Lung (tissue), 12 donors: Measurements from ENCODE around the gene KLRF1. TPM values are rescaled to one million over a fixed set of nuclear protein-coding genes. Genes with fewer than 3 reads are reported as not detected.

Source experiments
- ATAC-seq: fragments of 200-7000 bp; cut with Tn5 transposase; one replicate; pipeline ENCODE4 v1.9.1; 2020; ENCODE audit warnings: moderate number of reproducible peaks; ENCODE audit not compliant: insufficient read depth, low FRiP score
- DNase-seq, 3 donors: peaks; one replicate each; pipeline ENCODE4 v3.0.0-alpha.2; 2013 to 2017
- H3K27ac ChIP-seq, 2 donors: one replicate each; pipeline ENCODE4 v1.5.1; 2013; ENCODE audit warnings: mild to moderate bottlenecking in 2 of 2, moderate library complexity in 2 of 2, control low read depth in 1 of 2, inconsistent platforms in 1 of 2, low read depth in 1 of 2, low read length in 1 of 2
- H3K27me3 ChIP-seq, 3 donors: one replicate each; pipeline ENCODE4 v1.5.1; 2013; ENCODE audit warnings: low read length in 2 of 3; ENCODE audit not compliant: control insufficient read depth in 3 of 3, insufficient read depth in 3 of 3
- H3K36me3 ChIP-seq, 4 donors: one replicate each; pipeline ENCODE4 v1.5.1; 2013; ENCODE audit warnings: low read length in 4 of 4, mild to moderate bottlenecking in 1 of 4, moderate library complexity in 1 of 4; ENCODE audit not compliant: control insufficient read depth in 4 of 4, insufficient read depth in 4 of 4
- H3K4me1 ChIP-seq, 5 donors: one replicate each; pipeline ENCODE4 v1.5.1; 2013; ENCODE audit warnings: low read length in 5 of 5, mild to moderate bottlenecking in 2 of 5, moderate library complexity in 1 of 5; ENCODE audit not compliant: control insufficient read depth in 5 of 5, insufficient read depth in 5 of 5
- H3K4me3 ChIP-seq: one replicate; pipeline ENCODE4 v1.5.1; 2013; ENCODE audit warnings: mild to moderate bottlenecking, control low read depth, moderate library complexity
- H3K9ac ChIP-seq, 2 donors: one replicate each; pipeline ENCODE4 v1.5.1; 2013; ENCODE audit warnings: low read length in 2 of 2, control low read depth in 1 of 2; ENCODE audit not compliant: insufficient read depth in 1 of 2
- H3K9me3 ChIP-seq, 4 donors: one replicate each; pipeline ENCODE4 v1.5.1; 2013; ENCODE audit warnings: low read length in 3 of 4, mild to moderate bottlenecking in 1 of 4, moderate library complexity in 1 of 4; ENCODE audit not compliant: control insufficient read depth in 4 of 4, insufficient read depth in 3 of 4
- WGBS, 2 donors: extraction: QIAGEN DNeasy Blood & Tissue Kit; methylation state at CpG; one replicate each; pipeline ENCODE4 v1.1.7; 2013; 5-methylcytosine and 5-hydroxymethylcytosine counted together
- polyA plus RNA-seq, 2 donors: library from polyadenylated mRNA; stranded (reverse); fragments of 200-250 nt; gene quantifications; one replicate each; pipeline ENCODE4 v1.2.1, GENCODE V29; 2013
- total RNA-seq, 2 donors: library from RNA; depleted of rRNA in 1 of 2; stranded (reverse); fragments of >200 nt in 1 of 2; gene quantifications; one replicate each; pipeline ENCODE4 v1.2.1, GENCODE V29; 2014 to 2021
- TF ChIP-seq, protein P1 (sequence below): IDR thresholded peaks from 2 replicates; pipeline ENCODE4 v1.5.1; 2012; ENCODE audit warnings: mild to moderate bottlenecking; ENCODE audit errors: control extremely low read depth, extremely low read depth
- donor health status: control.
- donor health status: control.
- donor health status: Bipolar disorder and iron deficiency.
- donor health status: healthy.
- donor health status: DM: yes; HTN: yes; CAD: no.

The KLRF1 gene
- total and polyA plus RNA-seq, 4 donors, result 1.1 to 2.2 (median 1.4) TPM

DNA sequence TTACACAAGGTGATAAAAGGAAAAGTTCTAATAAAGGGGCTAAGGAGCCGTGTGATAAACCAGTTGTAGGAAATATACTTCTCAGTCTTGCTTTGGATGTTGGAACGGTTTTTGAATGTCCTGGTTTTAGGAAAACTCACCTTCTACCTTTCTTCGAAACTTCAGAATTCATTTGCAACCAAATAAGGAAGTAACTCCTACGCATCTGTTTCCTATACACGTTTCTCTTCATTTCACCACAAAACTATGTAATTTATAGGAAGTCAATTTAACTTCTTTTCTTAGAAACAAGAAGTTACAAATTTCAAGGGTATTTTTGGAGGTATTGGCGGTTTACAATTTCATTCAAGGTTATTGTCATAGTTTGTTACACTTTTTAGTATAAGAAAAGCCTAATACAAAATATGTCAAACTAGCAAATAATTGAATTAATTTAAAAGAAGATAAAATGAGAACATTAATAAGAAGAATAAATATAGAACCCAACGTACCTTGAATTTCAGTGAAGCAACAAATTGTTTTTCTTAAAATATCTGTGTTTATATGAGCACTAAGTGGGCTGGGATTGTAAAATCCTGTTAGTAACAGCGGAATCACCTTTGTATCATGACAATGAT lies 33.4 kb upstream of the KLRF1 start:
- Histone ChIP-seq H3K4me3 (no peak overlapping the region), H3K36me3 (no peaks in the 10 kb centered on the region), H3K9me3 (peaks cover 0 to 2% (median 0%) of the 10 kb centered on the region in 4 donors), H3K27me3 (no peaks in the 10 kb centered on the region), H3K9ac (no peak overlapping the region), H3K27ac (no peak overlapping the region), H3K4me1 (peaks cover 0 to 18% (median 0%) of the 10 kb centered on the region in 5 donors)
- WGBS, 2 donors, result 29 to 54% methylated on average over 8 of the region's 8 CpGs
- TF ChIP-seq, protein P1, sequence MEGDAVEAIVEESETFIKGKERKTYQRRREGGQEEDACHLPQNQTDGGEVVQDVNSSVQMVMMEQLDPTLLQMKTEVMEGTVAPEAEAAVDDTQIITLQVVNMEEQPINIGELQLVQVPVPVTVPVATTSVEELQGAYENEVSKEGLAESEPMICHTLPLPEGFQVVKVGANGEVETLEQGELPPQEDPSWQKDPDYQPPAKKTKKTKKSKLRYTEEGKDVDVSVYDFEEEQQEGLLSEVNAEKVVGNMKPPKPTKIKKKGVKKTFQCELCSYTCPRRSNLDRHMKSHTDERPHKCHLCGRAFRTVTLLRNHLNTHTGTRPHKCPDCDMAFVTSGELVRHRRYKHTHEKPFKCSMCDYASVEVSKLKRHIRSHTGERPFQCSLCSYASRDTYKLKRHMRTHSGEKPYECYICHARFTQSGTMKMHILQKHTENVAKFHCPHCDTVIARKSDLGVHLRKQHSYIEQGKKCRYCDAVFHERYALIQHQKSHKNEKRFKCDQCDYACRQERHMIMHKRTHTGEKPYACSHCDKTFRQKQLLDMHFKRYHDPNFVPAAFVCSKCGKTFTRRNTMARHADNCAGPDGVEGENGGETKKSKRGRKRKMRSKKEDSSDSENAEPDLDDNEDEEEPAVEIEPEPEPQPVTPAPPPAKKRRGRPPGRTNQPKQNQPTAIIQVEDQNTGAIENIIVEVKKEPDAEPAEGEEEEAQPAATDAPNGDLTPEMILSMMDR, result no peak
- DNase-seq (no peak), ATAC-seq (no peak)

DNA sequence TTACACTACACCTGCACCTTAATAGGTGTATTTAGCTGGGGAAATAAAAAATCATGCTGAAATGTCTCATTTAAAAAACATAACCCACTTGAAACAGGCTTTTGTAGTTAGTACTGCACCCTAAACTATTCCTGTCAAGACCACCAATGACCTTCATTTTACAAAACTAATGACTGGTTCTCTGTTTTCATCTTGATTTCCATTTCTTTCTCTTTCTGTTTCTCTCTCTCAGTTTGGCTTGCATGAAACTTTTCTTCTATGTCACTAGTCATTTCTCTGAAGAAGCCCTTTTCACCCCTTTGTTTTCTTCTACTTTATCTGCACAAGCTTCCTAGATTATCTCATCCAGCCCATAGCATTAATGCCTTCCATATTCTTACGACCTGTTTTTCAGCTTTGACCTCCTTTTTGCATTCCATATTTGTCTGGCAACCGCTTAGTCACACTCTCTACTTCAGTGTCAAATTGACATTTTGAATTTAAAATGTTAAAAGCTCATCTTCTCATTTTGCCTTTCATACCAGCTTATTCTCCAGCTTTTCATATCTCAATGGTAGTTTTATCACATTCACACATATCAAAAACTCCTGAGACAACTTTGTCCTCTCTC lies 32.7 kb upstream of the KLRF1 start:
- TF ChIP-seq, protein P1, result no peak
- peaks cover 0 to 2% (median 0%) of the 10 kb centered on the region in 4 donors for H3K9me3 ChIP-seq
- WGBS, 2 donors, result 52 to 54% methylated on average over 2 of the region's 2 CpGs

DNA sequence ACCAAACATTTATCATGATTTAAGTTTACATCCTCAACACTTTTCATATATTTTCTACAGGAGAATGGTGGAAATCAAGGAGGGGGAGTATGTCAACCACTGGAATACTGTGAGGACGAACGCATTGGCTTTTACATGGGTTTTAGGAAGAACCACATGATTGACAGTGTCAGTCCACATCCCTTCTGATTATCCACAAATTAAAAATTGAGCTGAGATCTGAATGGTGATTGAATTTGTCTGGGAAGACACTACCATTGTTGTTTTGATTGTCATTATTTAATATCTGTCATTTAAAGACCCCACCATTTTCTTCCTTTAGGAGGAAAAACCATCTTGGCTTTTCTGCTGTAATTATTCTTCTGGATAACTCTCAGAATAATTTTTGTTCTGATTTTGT lies 31.3 kb upstream of the KLRF1 start:
- Histone ChIP-seq H3K36me3 (no peaks in the 10 kb centered on the region), H3K27me3 (no peaks in the 10 kb centered on the region), H3K9ac (no peak overlapping the region), H3K27ac (no peak overlapping the region), H3K9me3 (no peaks in the 10 kb centered on the region), H3K4me3 (no peak overlapping the region), H3K4me1 (peaks cover 0 to 18% (median 0%) of the 10 kb centered on the region in 5 donors)
- ATAC-seq (no peak), DNase-seq (no peak)
- TF ChIP-seq, protein P1, result no peak
- 90 to 95% methylated on average over 2 of the region's 2 CpGs for WGBS, 2 donors

More for the DNA sequence above, 32.7 kb upstream of the KLRF1 start:
- H3K4me1 ChIP-seq, result peaks cover 0 to 18% (median 0%) of the 10 kb centered on the region in 5 donors
- no peak overlapping the region for H3K9ac ChIP-seq
- no peaks in the 10 kb centered on the region for H3K36me3 ChIP-seq
- no peak overlapping the region for H3K4me3 ChIP-seq
- no peak for ATAC-seq
- no peak overlapping the region for H3K27ac ChIP-seq
- DNase-seq, result no peak
- H3K27me3 ChIP-seq, result no peaks in the 10 kb centered on the region
